Liver (tissue), 9 donors: ENCODE data around the gene SMURF2. TPM values are rescaled to one million over a fixed set of nuclear protein-coding genes. Genes with fewer than 3 reads are reported as not detected.

Source experiments
- DNase-seq: peaks from one replicate; pipeline ENCODE4 v3.0.0-alpha.2; 2017; ENCODE audit warnings: low spot score
- H3K27ac ChIP-seq, 2 donors: one replicate each; pipeline ENCODE4 v1.7.0; 2013; ENCODE audit warnings: inconsistent platforms in 2 of 2, low read length in 2 of 2, control low read depth in 1 of 2, low read depth in 1 of 2, mild to moderate bottlenecking in 1 of 2
- H3K27me3 ChIP-seq, 4 donors: one replicate each; pipeline versions ENCODE4 v1.6.1 to v1.7.0; 2013; ENCODE audit warnings: low read length in 3 of 4, inconsistent platforms in 1 of 4, mild to moderate bottlenecking in 1 of 4, moderate library complexity in 1 of 4; ENCODE audit not compliant: control insufficient read depth in 4 of 4, insufficient read depth in 4 of 4
- H3K36me3 ChIP-seq, 4 donors: one replicate each; pipeline versions ENCODE4 v1.6.1 to v1.7.0; 2013; ENCODE audit warnings: low read length in 3 of 4, mild to moderate bottlenecking in 3 of 4, low read depth in 1 of 4, moderate library complexity in 1 of 4; ENCODE audit not compliant: control insufficient read depth in 4 of 4, insufficient read depth in 3 of 4
- H3K4me1 ChIP-seq, 4 donors: one replicate each; pipeline versions ENCODE4 v1.6.1 to v1.7.0; 2013; ENCODE audit warnings: low read length in 3 of 4, mild to moderate bottlenecking in 3 of 4, moderate library complexity in 1 of 4; ENCODE audit not compliant: control insufficient read depth in 4 of 4, insufficient read depth in 4 of 4
- H3K4me3 ChIP-seq, 3 donors: one replicate each; pipeline versions ENCODE4 v1.6.1 to v1.7.0; 2013; ENCODE audit warnings: low read length in 3 of 3, control low read depth in 1 of 3, low read depth in 1 of 3, mild to moderate bottlenecking in 1 of 3
- H3K9ac ChIP-seq, 2 donors: one replicate each; pipeline ENCODE4 v1.7.0; 2013; ENCODE audit warnings: low read length in 2 of 2, mild to moderate bottlenecking in 2 of 2, moderate library complexity in 2 of 2, control low read depth in 1 of 2, low read depth in 1 of 2
- H3K9me3 ChIP-seq, 4 donors: one replicate each; pipeline versions ENCODE4 v1.6.1 to v1.7.0; 2013; ENCODE audit warnings: low read length in 3 of 4; ENCODE audit not compliant: control insufficient read depth in 4 of 4
- EGR1 ChIP-seq, 2 donors: IDR thresholded peaks; 2 replicates each; pipeline ENCODE4 v1.6.1; 2016 to 2018; ENCODE audit warnings: antibody characterized with exemption in 2 of 2, low read depth in 2 of 2
- FOXA1 ChIP-seq: IDR thresholded peaks from 2 replicates; pipeline ENCODE4 v1.6.1; 2016; ENCODE audit warnings: antibody characterized with exemption
- FOXA2 ChIP-seq: IDR thresholded peaks from 2 replicates; pipeline ENCODE4 v1.6.1; 2016; ENCODE audit warnings: antibody characterized with exemption
- GABPA ChIP-seq, 2 donors: IDR thresholded peaks in 1 of 2; conservative IDR thresholded peaks in 1 of 2; 2 replicates each; pipeline ENCODE4 v1.6.1; 2016; ENCODE audit warnings: antibody characterized with exemption in 2 of 2, mild to moderate bottlenecking in 1 of 2, moderate library complexity in 1 of 2
- HNF4A ChIP-seq, 2 donors: conservative IDR thresholded peaks; 2 replicates each; pipeline ENCODE4 v1.6.1; 2016; ENCODE audit warnings: antibody characterized with exemption in 2 of 2, mild to moderate bottlenecking in 2 of 2
- HNF4G ChIP-seq: IDR thresholded peaks from 2 replicates; pipeline ENCODE4 v1.6.1; 2016; ENCODE audit warnings: antibody characterized with exemption
- JUND ChIP-seq, 2 donors: IDR thresholded peaks; 2 replicates each; pipeline ENCODE4 v1.6.1; 2016; ENCODE audit warnings: antibody characterized with exemption in 2 of 2
- NR2F2 ChIP-seq: IDR thresholded peaks from 2 replicates; pipeline ENCODE4 v1.6.1; 2016; ENCODE audit warnings: antibody characterized with exemption
- RAD21 ChIP-seq, 2 donors: IDR thresholded peaks; 2 replicates each; pipeline ENCODE4 v1.6.1; 2016; ENCODE audit warnings: antibody characterized with exemption in 2 of 2, mild to moderate bottlenecking in 2 of 2
- REST ChIP-seq: IDR thresholded peaks from 2 replicates; pipeline ENCODE4 v1.6.1; 2016; ENCODE audit warnings: antibody characterized with exemption, mild to moderate bottlenecking
- RXRA ChIP-seq, 2 donors: IDR thresholded peaks; 2 replicates each; pipeline ENCODE4 v1.6.1; 2017 to 2018; ENCODE audit warnings: antibody characterized with exemption in 2 of 2, mild to moderate bottlenecking in 1 of 2
- SP1 ChIP-seq: IDR thresholded peaks from 2 replicates; pipeline ENCODE4 v1.6.1; 2018; ENCODE audit warnings: antibody characterized with exemption, mild to moderate bottlenecking
- TAF1 ChIP-seq: conservative IDR thresholded peaks from 2 replicates; pipeline ENCODE4 v1.6.1; 2016; ENCODE audit warnings: antibody characterized with exemption, mild to moderate bottlenecking
- YY1 ChIP-seq: IDR thresholded peaks from 2 replicates; pipeline ENCODE4 v1.6.1; 2016; ENCODE audit warnings: antibody characterized with exemption, mild to moderate bottlenecking
- ZBTB33 ChIP-seq: IDR thresholded peaks from 2 replicates; pipeline ENCODE4 v1.6.1; 2016; ENCODE audit warnings: antibody characterized with exemption
- WGBS: extraction: QIAGEN DNeasy Blood & Tissue Kit; methylation state at CpG from one replicate; pipeline ENCODE4 v1.1.7; 2013; 5-methylcytosine and 5-hydroxymethylcytosine counted together
- polyA plus RNA-seq, 2 donors: library from polyadenylated mRNA; stranded (reverse) in 1 of 2; unstranded in 1 of 2; fragments of 200-250 nt in 1 of 2; fragments of >200 nt in 1 of 2; fragmentation: Nextera tagmentation in 1 of 2; extraction: Ambion mirVana in 1 of 2; gene quantifications; one replicate each; pipeline versions ENCODE4 v1.2.1 to v1.2.3, GENCODE V29; 2013 to 2015
- total RNA-seq, 2 donors: library from RNA; depleted of rRNA; stranded (reverse); fragments of >200 nt; gene quantifications; one replicate each; pipeline ENCODE4 v1.2.3, GENCODE V29; 2014
- TF ChIP-seq, protein P1 (sequence below): fragments of 150-350 bp; IDR thresholded peaks from 2 replicates; pipeline ENCODE4 v1.5.1; 2017; ENCODE audit warnings: improper control_type of control experiment, low read depth, low read length; ENCODE audit not compliant: missing input control
- TF ChIP-seq, protein P2 (sequence below): IDR thresholded peaks from 2 replicates; pipeline ENCODE4 v1.6.1; 2016; ENCODE audit warnings: antibody characterized with exemption
- TF ChIP-seq, protein P3 (sequence below): IDR thresholded peaks from 2 replicates; pipeline ENCODE4 v1.6.1; 2016; ENCODE audit warnings: antibody characterized with exemption
- donor health status: healthy.
- donor health status: healthy.
- donor health status: healthy.
- donor health status: healthy.
- donor health status: healthy.

Gene SMURF2
- total and polyA plus RNA-seq, 4 donors: 2.0 to 6.9 (median 3.5) TPM

DNA sequence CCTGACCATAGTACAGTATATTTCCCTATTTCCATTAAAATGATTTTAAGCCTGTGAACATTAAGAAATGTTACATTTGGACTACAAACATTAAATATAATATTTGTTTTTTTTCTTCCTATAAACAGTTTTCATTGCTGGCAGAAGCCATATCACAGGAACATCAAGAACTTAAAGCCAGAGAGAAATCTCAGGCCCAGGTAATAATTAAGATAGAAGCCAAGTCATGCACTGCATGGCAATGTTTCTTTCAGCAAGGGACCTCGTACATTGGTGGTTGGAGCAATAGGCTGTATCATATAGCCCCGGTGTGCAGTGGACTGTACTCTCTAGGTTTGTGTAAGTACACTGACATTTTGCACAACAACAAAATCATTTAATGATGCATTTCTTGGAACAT lies 125.2 kb downstream of the SMURF2 start:
- 90% methylated on average over 2 of the region's 2 CpGs for WGBS
- Histone ChIP-seq H3K27me3 (no peaks in the 10 kb centered on the region), H3K9me3 (no peaks in the 10 kb centered on the region), H3K9ac (no peak overlapping the region), H3K36me3 (peaks cover 19 to 63% (median 48%) of the 10 kb centered on the region in 4 donors), H3K4me3 (no peak overlapping the region), H3K27ac (no peak overlapping the region), H3K4me1 (no peaks in the 10 kb centered on the region)
- no peak for DNase-seq
- TF ChIP-seq GABPA (IDR thresholded peaks at IDR 0.05 in 1 of 2, conservative IDR thresholded peaks at IDR 0.05 in 1 of 2) (no peak), YY1 (no peak), HNF4A (conservative IDR thresholded peaks at IDR 0.05) (no peak), RAD21 (IDR thresholded peaks at IDR 0.05) (no peak), HNF4G (no peak), EGR1 (IDR thresholded peaks at IDR 0.05; ENCODE audit: low read depth in 2 of 2) (no peak), ZBTB33 (no peak), TAF1 (no peak), FOXA1 (no peak)
- TF ChIP-seq, protein P1, sequence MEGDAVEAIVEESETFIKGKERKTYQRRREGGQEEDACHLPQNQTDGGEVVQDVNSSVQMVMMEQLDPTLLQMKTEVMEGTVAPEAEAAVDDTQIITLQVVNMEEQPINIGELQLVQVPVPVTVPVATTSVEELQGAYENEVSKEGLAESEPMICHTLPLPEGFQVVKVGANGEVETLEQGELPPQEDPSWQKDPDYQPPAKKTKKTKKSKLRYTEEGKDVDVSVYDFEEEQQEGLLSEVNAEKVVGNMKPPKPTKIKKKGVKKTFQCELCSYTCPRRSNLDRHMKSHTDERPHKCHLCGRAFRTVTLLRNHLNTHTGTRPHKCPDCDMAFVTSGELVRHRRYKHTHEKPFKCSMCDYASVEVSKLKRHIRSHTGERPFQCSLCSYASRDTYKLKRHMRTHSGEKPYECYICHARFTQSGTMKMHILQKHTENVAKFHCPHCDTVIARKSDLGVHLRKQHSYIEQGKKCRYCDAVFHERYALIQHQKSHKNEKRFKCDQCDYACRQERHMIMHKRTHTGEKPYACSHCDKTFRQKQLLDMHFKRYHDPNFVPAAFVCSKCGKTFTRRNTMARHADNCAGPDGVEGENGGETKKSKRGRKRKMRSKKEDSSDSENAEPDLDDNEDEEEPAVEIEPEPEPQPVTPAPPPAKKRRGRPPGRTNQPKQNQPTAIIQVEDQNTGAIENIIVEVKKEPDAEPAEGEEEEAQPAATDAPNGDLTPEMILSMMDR: no peak
- TF ChIP-seq, protein P2, sequence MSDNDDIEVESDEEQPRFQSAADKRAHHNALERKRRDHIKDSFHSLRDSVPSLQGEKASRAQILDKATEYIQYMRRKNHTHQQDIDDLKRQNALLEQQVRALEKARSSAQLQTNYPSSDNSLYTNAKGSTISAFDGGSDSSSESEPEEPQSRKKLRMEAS: no peak

- H3K9ac ChIP-seq: no peak overlapping the region
- WGBS: 87% methylated on average over 6 of the region's 6 CpGs
- no peaks in the 10 kb centered on the region for H3K9me3 ChIP-seq
Observed at GRCh38 chr17:64535357-64535756, 126.8 kb downstream of the SMURF2 start.

More at GRCh38 chr17:64535357-64535756, 126.8 kb downstream of the SMURF2 start:
- no peaks in the 10 kb centered on the region for H3K4me1 ChIP-seq
- H3K27ac ChIP-seq: no peak overlapping the region
- no peaks in the 10 kb centered on the region for H3K27me3 ChIP-seq
- H3K36me3 ChIP-seq: peaks cover 19 to 78% (median 62%) of the 10 kb centered on the region in 4 donors
- no peak for DNase-seq
- TF ChIP-seq FOXA1 (no peak), HNF4G (no peak), SP1 (no peak), GABPA (IDR thresholded peaks at IDR 0.05 in 1 of 2, conservative IDR thresholded peaks at IDR 0.05 in 1 of 2) (no peak), RXRA (IDR thresholded peaks at IDR 0.05) (no peak), EGR1 (IDR thresholded peaks at IDR 0.05; ENCODE audit: low read depth in 2 of 2) (no peak), NR2F2 (no peak), YY1 (no peak), TAF1 (no peak), RAD21 (IDR thresholded peaks at IDR 0.05) (no peak), ZBTB33 (no peak), FOXA2 (no peak), JUND (IDR thresholded peaks at IDR 0.05) (no peak), HNF4A (conservative IDR thresholded peaks at IDR 0.05) (no peak), REST (no peak)
- TF ChIP-seq, protein P2: no peak
- TF ChIP-seq, protein P3, sequence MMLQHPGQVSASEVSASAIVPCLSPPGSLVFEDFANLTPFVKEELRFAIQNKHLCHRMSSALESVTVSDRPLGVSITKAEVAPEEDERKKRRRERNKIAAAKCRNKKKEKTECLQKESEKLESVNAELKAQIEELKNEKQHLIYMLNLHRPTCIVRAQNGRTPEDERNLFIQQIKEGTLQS: no peak
- TF ChIP-seq, protein P1: no peak
- H3K4me3 ChIP-seq: no peak overlapping the region
